Measurements from ENCODE around the gene ZBTB45. TPM values are rescaled to one million over a fixed set of nuclear protein-coding genes. Genes with fewer than 3 reads are reported as not detected.
A peak's percentile ranks its signal among the peaks of the same experiment; 100 is the strongest.

Gene ZBTB45
- total RNA-seq, 2 experiments from 2014 or later, result 18.9 to 19.5 TPM

- no peak overlapping the region for H3K27ac Mint-ChIP-seq
- no peaks in the 10 kb centered on the region for H3K27me3 Mint-ChIP-seq
- POLR2A ChIA-PET, result no interaction called here
- DNase-seq, result no peak
- no peaks in the 10 kb centered on the region for H3K36me3 Mint-ChIP-seq
- peaks cover 19% of the 10 kb centered on the region for H3K4me1 Mint-ChIP-seq
- H3K4me3 Mint-ChIP-seq, result no peak overlapping the region
- no peaks in the 10 kb centered on the region for H3K9me3 Mint-ChIP-seq
- ATAC-seq (ENCODE audit: low read depth), result no peak
These were observed 50.2 kb downstream of the ZBTB45 start for GRCh38 chr19:58469241-58470013.

GRCh38 chr19:58468216-58468839 is 51.3 kb downstream of the ZBTB45 start:
- Mint-ChIP-seq H3K27ac (no peak overlapping the region), H3K4me3 (peak overlapping the region; percentile 86), H3K4me1 (peaks cover 16% of the 10 kb centered on the region), H3K9me3 (no peaks in the 10 kb centered on the region), H3K36me3 (no peaks in the 10 kb centered on the region), H3K27me3 (no peaks in the 10 kb centered on the region)
- DNase-seq (no peak), ATAC-seq (ENCODE audit: low read depth) (no peak)
- POLR2A ChIA-PET, result interaction anchor here (0.6 to 0.9 kb wide), 2 partner anchors 9 to 119 kb away, joined by 3 to 5 read pairs; no protein-coding TSS in a partner anchor

- DNase-seq (peak; percentile 97), ATAC-seq (ENCODE audit: low read depth) (peak; percentile 91)
- Mint-ChIP-seq H3K4me1 (peaks cover 16% of the 10 kb centered on the region), H3K4me3 (peak within 1 kb of the TSS; percentile 86), H3K27me3 (no peaks in the 10 kb centered on the region), H3K9me3 (no peaks in the 10 kb centered on the region), H3K27ac (peak within 1 kb of the TSS; percentile 77), H3K36me3 (no peaks in the 10 kb centered on the region)
- POLR2A ChIA-PET, result interaction anchor here (0.9 to 2.0 kb wide), 3 partner anchors 9 to 24 kb away, joined by 3 to 11 read pairs (median 5); partner anchors contain the start of gene ZNF446
These were observed 52.6 kb downstream of the ZBTB45 start, which contains the start of gene ZNF324 for GRCh38 chr19:58466760-58467589. TSS of gene ZNF324 (plus strand) at chr19:58467080. CDS start at chr19:58469186, 2,106 bp downstream.

- POLR2A ChIA-PET, result interaction anchor here (0.6 to 2.0 kb wide), 3 partner anchors 9 to 236 kb away, joined by 3 to 11 read pairs (median 3); partner anchors contain the start of gene ZNF446
- Mint-ChIP-seq H3K4me1 (peaks cover 16% of the 10 kb centered on the region), H3K4me3 (peak overlapping the region; percentile 86), H3K27me3 (no peaks in the 10 kb centered on the region), H3K9me3 (no peaks in the 10 kb centered on the region), H3K36me3 (no peaks in the 10 kb centered on the region), H3K27ac (no peak overlapping the region)
- ATAC-seq (ENCODE audit: low read depth) (peak; percentile 16), DNase-seq (no peak)
These were observed 53.4 kb downstream of the ZBTB45 start for GRCh38 chr19:58466089-58466759.

Small RNAs within 50 kb of the gene (microRNA-seq; reads per million reads assigned to microRNA genes)
- gene MIR6807, result not detected

Other genes starting within 250 kb of the ZBTB45 start
- 1 to 10 TPM; 8.6 to 8.9 TPM for gene ZNF8, start 240.9 kb downstream of the ZBTB45 start, total RNA-seq
- 10 to 100 TPM; 74.5 to 76.3 TPM for gene ERVK3-1, start 214.4 kb downstream of the ZBTB45 start, total RNA-seq
- gene ZSCAN22, start 192.8 kb downstream of the ZBTB45 start, total RNA-seq, result 1 to 10 TPM; 6.3 TPM
- gene A1BG, start 166.3 kb downstream of the ZBTB45 start, total RNA-seq, result 10 to 100 TPM; 21.0 to 22.8 TPM
- 1 to 10 TPM; 1.7 to 2.1 TPM for gene ZNF497, start 157.1 kb downstream of the ZBTB45 start, total RNA-seq
- 1 to 10 TPM; 2.9 to 3.5 TPM for gene ZNF837, start 138.8 kb downstream of the ZBTB45 start, total RNA-seq
- 1,000 to 10,000 TPM; 1,038 to 1,039 TPM for gene RPS5, start 132.5 kb downstream of the ZBTB45 start, total RNA-seq
- under 1 TPM; 0.83 to 0.94 TPM for gene RNF225, start 124.2 kb downstream of the ZBTB45 start, total RNA-seq
- 10 to 100 TPM in 1 of 2 experiments, 1 to 10 TPM in 1; 8.6 to 10.6 TPM for gene ZNF584, start 111.2 kb downstream of the ZBTB45 start, total RNA-seq
- 1 to 10 TPM; 7.3 to 7.4 TPM for gene ZNF132, start 79.7 kb downstream of the ZBTB45 start, total RNA-seq
- 10 to 100 TPM; 11.6 to 13.9 TPM for gene ZNF324B, start 68.2 kb downstream of the ZBTB45 start, total RNA-seq
- gene ZNF324, start 52.7 kb downstream of the ZBTB45 start, total RNA-seq, result 10 to 100 TPM; 18.0 to 18.5 TPM
- gene ZNF446, start 43.5 kb downstream of the ZBTB45 start, total RNA-seq, result 10 to 100 TPM; 10.9 TPM
- gene SLC27A5, start 7.8 kb downstream of the ZBTB45 start, total RNA-seq, result 10 to 100 TPM; 13.7 to 15.4 TPM
- 100 to 1,000 TPM; 409 to 412 TPM for gene TRIM28, start 24.3 kb upstream of the ZBTB45 start, total RNA-seq
- 100 to 1,000 TPM in 1 of 2 experiments, 10 to 100 TPM in 1; 99.0 to 111 TPM for gene CHMP2A, start 35.3 kb upstream of the ZBTB45 start, total RNA-seq
- gene UBE2M, start 38.8 kb upstream of the ZBTB45 start, total RNA-seq, result 10 to 100 TPM; 79.5 to 81.2 TPM
- gene MZF1, start 53.5 kb upstream of the ZBTB45 start, total RNA-seq, result 10 to 100 TPM; 31.3 to 31.7 TPM